Esophagus muscularis mucosa (tissue), 4 donors: ENCODE results near the gene ELFN1.

ENCODE experiments used
- CTCF ChIP-seq, 3 experiments: fragments of 200-600 bp in 2 of 3; fragments of 450-650 bp in 1 of 3; sonication (generic) in 2 of 3; IDR thresholded peaks; one replicate each; pipeline ENCODE4 v1.5.1; 2017 to 2019; ENCODE audit warnings: antibody characterized with exemption in 3 of 3, mild to moderate bottlenecking in 2 of 3, moderate library complexity in 1 of 3
- EP300 ChIP-seq: sonication (generic); formaldehyde crosslinking; IDR thresholded peaks from one replicate; pipeline ENCODE4 v1.6.1; 2017; ENCODE audit warnings: antibody characterized with exemption
- POLR2AphosphoS5 ChIP-seq, 2 donors: sonication (generic); formaldehyde crosslinking; IDR thresholded peaks; one replicate each; pipeline ENCODE4 v1.6.1; 2017; ENCODE audit warnings: antibody characterized with exemption in 2 of 2

GRCh38 chr7:1768832-1769231, 98.8 kb downstream of the ELFN1 start:
- TF ChIP-seq POLR2AphosphoS5 (IDR thresholded peaks at IDR 0.05), result no peak
- no peak for TF ChIP-seq EP300
- TF ChIP-seq CTCF (IDR thresholded peaks at IDR 0.05), result no peak
